H1 (cell line): ENCODE data around the gene GRB14.

ENCODE experiments used
- EGR1 ChIP-seq: IDR thresholded peaks from 2 replicates; pipeline ENCODE4 v1.6.1; 2011; ENCODE audit warnings: low read depth, low read length, borderline replicate concordance
- SIN3A ChIP-seq, 2 experiments: IDR thresholded peaks in 1 of 2; conservative IDR thresholded peaks in 1 of 2; 2 replicates each; pipeline ENCODE4 v1.6.1; 2011 to 2012; ENCODE audit warnings: low read length in 2 of 2, improper control_type of control experiment in 1 of 2, low read depth in 1 of 2, mild to moderate bottlenecking in 1 of 2

DNA sequence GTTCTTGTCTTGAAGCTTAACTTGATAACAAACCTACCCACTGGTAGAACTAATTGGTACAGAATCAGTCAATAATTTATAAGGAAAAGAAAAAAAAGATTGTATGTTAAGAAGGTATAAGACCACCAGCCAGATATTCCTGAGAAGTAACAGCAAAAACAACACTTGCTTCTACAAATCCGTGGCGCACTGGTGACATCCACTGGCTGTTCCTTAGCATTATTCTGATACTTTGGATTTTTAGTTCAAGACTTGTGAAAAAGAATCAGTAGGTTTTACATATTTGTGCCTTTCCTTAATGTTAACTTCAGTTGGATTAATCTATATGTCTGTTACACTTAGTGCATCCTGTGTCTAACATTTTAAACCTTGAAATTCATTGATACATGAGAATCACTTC lies 141.8 kb downstream of the GRB14 start:
- TF ChIP-seq EGR1 (no peak), SIN3A (conservative IDR thresholded peaks at IDR 0.05 in 1 of 2, IDR thresholded peaks at IDR 0.05 in 1 of 2; ENCODE audit: low read depth in 1 of 2, low read length in 2 of 2) (no peak)
